ENCODE measurements around the gene HS1BP3. TPM values are rescaled to one million over a fixed set of nuclear protein-coding genes. Genes with fewer than 3 reads are reported as not detected.
A peak's percentile ranks its signal among the peaks of the same experiment; 100 is the strongest.

Gene HS1BP3
- total and polyA plus RNA-seq, 2 of the 13 experiments (the other 11 are each of a cell fraction or from before 2014, with no cell fraction given), result 15.2 to 22.0 TPM

DNA sequence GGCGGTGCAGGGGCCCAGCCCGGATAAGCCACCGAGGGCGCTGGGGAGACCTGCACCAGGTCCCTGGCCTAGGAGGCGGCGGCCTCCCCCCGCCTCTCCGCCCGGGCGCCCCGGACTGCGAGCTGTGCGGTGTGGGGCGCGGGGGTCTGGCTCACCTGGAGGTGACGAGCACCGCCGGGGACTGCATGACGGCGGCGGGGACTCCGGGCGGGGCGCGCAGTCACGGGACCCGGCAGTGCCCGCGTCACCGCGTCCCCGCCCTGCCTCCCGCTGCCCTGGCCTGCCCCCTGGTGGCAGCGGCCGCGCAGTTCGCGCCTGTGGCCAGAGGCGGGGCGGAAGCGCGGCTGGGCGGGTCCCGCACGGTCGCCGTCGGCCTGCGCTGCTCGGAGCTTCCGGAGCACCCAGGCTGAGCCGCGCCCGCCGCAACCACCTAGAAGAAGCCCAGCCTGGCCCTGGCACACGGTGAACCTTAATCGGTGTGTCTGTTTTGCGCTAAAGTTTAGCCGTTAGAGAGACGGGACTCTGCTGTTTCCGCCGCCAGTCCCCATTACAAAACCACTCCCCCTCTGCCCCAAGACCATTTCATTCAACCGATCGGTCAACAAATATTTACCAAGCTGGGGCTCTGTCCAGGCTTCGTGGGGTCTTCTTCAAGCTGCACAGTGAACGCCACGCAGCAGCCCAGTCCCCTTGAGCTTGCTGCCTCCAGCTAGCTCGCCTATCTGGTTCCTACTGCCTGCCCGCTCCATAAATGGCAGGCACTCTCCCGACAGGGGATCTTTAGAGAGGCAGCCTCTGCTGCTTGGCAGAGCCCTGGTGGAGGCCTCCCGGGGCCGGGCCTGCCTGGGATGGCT is at the start of gene HS1BP3 (continued):
- TF ChIP-seq DNMT3B (CRISPR knock-in tag; conservative IDR thresholded peaks at IDR 0.05) (no peak; the same call in 1 of the 2 replicates), HMGA1 (CRISPR knock-in tag; conservative IDR thresholded peaks at IDR 0.05) (no peak), SRSF9 (IDR thresholded peaks at IDR 0.05; ENCODE audit: borderline replicate concordance, insufficient read depth, low read depth, low read length, poor library complexity, severe bottlenecking) (no peak), HNRNPUL1 (IDR thresholded peaks at IDR 0.05; ENCODE audit: low read depth, low read length) (no peak), SCMH1 (CRISPR knock-in tag; IDR thresholded peaks at IDR 0.05; ENCODE audit: borderline replicate concordance) (no peak), ZNF20 (CRISPR knock-in tag; IDR thresholded peaks at IDR 0.05) (no peak), ZNF614 (CRISPR knock-in tag; IDR thresholded peaks at IDR 0.05; ENCODE audit: borderline replicate concordance) (peak; percentile 48; the same call in 1 of the 2 replicates), SNAI1 (CRISPR knock-in tag; IDR thresholded peaks at IDR 0.05; ENCODE audit: borderline replicate concordance) (no peak), POLR2A (IDR thresholded peaks at IDR 0.05; ENCODE audit: insufficient read depth in 1 of 2, low read depth in 2 of 2, low read length in 2 of 2) (peak in 1 of 2 experiments; percentile 53; a peak in 1 of 4 replicates), MZF1 (CRISPR knock-in tag; IDR thresholded peaks at IDR 0.05; ENCODE audit: borderline replicate concordance) (no peak), ZNF703 (CRISPR knock-in tag; IDR thresholded peaks at IDR 0.05; ENCODE audit: borderline replicate concordance) (no peak), ERF (CRISPR knock-in tag; IDR thresholded peaks at IDR 0.05) (peak; percentile 87; the same call in 1 of the 2 replicates)
- TF ChIP-seq, protein P1, sequence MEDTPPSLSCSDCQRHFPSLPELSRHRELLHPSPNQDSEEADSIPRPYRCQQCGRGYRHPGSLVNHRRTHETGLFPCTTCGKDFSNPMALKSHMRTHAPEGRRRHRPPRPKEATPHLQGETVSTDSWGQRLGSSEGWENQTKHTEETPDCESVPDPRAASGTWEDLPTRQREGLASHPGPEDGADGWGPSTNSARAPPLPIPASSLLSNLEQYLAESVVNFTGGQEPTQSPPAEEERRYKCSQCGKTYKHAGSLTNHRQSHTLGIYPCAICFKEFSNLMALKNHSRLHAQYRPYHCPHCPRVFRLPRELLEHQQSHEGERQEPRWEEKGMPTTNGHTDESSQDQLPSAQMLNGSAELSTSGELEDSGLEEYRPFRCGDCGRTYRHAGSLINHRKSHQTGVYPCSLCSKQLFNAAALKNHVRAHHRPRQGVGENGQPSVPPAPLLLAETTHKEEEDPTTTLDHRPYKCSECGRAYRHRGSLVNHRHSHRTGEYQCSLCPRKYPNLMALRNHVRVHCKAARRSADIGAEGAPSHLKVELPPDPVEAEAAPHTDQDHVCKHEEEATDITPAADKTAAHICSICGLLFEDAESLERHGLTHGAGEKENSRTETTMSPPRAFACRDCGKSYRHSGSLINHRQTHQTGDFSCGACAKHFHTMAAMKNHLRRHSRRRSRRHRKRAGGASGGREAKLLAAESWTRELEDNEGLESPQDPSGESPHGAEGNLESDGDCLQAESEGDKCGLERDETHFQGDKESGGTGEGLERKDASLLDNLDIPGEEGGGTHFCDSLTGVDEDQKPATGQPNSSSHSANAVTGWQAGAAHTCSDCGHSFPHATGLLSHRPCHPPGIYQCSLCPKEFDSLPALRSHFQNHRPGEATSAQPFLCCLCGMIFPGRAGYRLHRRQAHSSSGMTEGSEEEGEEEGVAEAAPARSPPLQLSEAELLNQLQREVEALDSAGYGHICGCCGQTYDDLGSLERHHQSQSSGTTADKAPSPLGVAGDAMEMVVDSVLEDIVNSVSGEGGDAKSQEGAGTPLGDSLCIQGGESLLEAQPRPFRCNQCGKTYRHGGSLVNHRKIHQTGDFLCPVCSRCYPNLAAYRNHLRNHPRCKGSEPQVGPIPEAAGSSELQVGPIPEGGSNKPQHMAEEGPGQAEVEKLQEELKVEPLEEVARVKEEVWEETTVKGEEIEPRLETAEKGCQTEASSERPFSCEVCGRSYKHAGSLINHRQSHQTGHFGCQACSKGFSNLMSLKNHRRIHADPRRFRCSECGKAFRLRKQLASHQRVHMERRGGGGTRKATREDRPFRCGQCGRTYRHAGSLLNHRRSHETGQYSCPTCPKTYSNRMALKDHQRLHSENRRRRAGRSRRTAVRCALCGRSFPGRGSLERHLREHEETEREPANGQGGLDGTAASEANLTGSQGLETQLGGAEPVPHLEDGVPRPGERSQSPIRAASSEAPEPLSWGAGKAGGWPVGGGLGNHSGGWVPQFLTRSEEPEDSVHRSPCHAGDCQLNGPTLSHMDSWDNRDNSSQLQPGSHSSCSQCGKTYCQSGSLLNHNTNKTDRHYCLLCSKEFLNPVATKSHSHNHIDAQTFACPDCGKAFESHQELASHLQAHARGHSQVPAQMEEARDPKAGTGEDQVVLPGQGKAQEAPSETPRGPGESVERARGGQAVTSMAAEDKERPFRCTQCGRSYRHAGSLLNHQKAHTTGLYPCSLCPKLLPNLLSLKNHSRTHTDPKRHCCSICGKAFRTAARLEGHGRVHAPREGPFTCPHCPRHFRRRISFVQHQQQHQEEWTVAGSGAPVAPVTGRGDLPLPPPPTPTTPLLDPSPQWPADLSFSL (CRISPR knock-in tag; IDR thresholded peaks at IDR 0.05), result no peak
- TF ChIP-seq, protein P2, sequence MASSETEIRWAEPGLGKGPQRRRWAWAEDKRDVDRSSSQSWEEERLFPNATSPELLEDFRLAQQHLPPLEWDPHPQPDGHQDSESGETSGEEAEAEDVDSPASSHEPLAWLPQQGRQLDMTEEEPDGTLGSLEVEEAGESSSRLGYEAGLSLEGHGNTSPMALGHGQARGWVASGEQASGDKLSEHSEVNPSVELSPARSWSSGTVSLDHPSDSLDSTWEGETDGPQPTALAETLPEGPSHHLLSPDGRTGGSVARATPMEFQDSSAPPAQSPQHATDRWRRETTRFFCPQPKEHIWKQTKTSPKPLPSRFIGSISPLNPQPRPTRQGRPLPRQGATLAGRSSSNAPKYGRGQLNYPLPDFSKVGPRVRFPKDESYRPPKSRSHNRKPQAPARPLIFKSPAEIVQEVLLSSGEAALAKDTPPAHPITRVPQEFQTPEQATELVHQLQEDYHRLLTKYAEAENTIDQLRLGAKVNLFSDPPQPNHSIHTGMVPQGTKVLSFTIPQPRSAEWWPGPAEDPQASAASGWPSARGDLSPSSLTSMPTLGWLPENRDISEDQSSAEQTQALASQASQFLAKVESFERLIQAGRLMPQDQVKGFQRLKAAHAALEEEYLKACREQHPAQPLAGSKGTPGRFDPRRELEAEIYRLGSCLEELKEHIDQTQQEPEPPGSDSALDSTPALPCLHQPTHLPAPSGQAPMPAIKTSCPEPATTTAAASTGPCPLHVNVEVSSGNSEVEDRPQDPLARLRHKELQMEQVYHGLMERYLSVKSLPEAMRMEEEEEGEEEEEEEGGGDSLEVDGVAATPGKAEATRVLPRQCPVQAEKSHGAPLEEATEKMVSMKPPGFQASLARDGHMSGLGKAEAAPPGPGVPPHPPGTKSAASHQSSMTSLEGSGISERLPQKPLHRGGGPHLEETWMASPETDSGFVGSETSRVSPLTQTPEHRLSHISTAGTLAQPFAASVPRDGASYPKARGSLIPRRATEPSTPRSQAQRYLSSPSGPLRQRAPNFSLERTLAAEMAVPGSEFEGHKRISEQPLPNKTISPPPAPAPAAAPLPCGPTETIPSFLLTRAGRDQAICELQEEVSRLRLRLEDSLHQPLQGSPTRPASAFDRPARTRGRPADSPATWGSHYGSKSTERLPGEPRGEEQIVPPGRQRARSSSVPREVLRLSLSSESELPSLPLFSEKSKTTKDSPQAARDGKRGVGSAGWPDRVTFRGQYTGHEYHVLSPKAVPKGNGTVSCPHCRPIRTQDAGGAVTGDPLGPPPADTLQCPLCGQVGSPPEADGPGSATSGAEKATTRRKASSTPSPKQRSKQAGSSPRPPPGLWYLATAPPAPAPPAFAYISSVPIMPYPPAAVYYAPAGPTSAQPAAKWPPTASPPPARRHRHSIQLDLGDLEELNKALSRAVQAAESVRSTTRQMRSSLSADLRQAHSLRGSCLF (CRISPR knock-in tag; IDR thresholded peaks at IDR 0.05; ENCODE audit: borderline replicate concordance), result no peak
- TF ChIP-seq, protein P3, sequence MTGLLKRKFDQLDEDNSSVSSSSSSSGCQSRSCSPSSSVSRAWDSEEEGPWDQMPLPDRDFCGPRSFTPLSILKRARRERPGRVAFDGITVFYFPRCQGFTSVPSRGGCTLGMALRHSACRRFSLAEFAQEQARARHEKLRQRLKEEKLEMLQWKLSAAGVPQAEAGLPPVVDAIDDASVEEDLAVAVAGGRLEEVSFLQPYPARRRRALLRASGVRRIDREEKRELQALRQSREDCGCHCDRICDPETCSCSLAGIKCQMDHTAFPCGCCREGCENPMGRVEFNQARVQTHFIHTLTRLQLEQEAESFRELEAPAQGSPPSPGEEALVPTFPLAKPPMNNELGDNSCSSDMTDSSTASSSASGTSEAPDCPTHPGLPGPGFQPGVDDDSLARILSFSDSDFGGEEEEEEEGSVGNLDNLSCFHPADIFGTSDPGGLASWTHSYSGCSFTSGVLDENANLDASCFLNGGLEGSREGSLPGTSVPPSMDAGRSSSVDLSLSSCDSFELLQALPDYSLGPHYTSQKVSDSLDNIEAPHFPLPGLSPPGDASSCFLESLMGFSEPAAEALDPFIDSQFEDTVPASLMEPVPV (CRISPR knock-in tag; IDR thresholded peaks at IDR 0.05), result no peak; the same call in 1 of the 2 replicates

All from HepG2 (cell line).